Activated naive CD4-positive, alpha-beta T cell treated with anti-CD3 and anti-CD28 coated beads, Interleukin-2, amount 50 U/mL, for 16 hours (primary cell): ENCODE results near the gene NR4A2.

Source experiments
- DNase-seq: peaks from one replicate; pipeline ENCODE4 v3.0.0-alpha.2; 2020

The NR4A2 gene

GRCh38 chr2:156339865-156340264 lies 7.3 kb upstream of the NR4A2 start:
- DNase-seq = no peak

- no peak for DNase-seq
These were observed 6.8 kb upstream of the NR4A2 start for GRCh38 chr2:156339110-156339847.

GRCh38 chr2:156338578-156338977 lies 6.1 kb upstream of the NR4A2 start:
- DNase-seq = no peak

- peak; percentile 85 for DNase-seq
These were observed 2.3 kb upstream of the NR4A2 start for GRCh38 chr2:156334496-156335478.

- DNase-seq = peak; percentile 60
These were observed 1.5 kb upstream of the NR4A2 start for GRCh38 chr2:156333951-156334495.

DNA sequence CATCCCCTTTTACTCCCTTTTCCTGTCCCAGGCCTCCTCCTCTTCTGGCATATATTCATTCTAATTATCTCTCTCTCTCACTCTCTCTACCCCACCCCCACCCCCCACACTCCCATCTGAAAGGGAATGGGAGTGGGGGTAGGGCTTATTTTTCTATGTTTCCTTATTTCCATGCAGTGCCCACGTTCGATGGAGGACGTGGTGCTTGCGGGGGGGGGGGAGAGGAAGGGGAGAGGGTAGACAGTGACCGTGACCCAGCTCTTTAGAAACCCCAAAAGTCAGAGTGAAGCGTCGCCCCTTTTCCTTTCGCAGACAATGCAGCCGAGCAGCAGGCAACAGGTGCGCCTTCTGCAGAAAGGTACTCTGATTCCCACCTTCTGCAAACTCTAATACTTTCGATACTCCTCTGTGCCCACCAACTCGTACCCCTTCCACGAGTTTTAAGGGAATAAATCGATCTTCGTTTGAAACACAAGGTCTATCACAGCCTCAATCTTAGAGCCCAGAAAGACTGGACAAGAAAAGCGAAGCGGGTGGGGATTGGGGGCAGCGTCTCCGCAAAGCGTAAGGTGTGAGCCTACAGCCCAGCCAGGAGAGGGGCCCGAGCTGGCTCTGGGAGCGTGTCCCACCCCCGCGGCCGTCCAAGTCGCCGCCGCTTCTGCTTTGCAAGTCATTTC lies 891 bp upstream of the NR4A2 start:
- no peak for DNase-seq

GRCh38 chr2:156332284-156332533 lies 312 bp downstream of the NR4A2 start:
- no peak for DNase-seq

DNA sequence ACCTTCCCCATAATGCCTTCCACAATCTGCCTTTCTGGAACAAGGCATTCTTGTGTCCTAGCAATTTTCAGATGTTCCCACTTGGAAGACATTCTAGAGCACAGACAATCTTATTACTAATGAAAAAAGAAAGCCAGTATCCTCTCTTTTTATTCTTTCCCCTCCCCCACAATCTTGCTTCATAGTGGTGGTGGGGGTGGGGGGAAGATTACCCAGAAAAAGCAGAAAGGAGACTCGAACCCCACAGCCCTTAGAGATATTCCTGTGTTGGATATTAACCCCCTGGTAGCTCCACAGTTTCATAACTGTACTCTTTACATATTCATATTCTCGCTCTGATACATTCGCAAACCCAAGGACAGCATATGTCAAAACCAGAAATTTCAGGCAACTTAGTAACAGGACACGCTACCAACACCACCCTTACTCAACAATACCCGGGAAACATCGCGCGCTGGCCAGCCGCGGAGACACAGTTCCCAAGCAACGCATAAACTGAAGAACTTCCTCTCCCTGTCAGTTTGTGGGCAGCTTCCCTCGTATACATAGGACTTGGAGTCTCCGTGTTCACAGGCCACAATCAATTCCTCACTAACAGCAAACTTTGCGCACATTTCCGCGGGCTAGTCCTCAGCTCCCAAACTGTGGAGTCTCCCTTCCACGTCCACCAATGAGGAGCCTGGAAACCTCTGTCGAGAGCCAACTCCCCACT lies 793 bp downstream of the NR4A2 start:
- peak; percentile 29 for DNase-seq

- DNase-seq = no peak
These were observed 2.4 kb downstream of the NR4A2 start for GRCh38 chr2:156329927-156330726.

DNA sequence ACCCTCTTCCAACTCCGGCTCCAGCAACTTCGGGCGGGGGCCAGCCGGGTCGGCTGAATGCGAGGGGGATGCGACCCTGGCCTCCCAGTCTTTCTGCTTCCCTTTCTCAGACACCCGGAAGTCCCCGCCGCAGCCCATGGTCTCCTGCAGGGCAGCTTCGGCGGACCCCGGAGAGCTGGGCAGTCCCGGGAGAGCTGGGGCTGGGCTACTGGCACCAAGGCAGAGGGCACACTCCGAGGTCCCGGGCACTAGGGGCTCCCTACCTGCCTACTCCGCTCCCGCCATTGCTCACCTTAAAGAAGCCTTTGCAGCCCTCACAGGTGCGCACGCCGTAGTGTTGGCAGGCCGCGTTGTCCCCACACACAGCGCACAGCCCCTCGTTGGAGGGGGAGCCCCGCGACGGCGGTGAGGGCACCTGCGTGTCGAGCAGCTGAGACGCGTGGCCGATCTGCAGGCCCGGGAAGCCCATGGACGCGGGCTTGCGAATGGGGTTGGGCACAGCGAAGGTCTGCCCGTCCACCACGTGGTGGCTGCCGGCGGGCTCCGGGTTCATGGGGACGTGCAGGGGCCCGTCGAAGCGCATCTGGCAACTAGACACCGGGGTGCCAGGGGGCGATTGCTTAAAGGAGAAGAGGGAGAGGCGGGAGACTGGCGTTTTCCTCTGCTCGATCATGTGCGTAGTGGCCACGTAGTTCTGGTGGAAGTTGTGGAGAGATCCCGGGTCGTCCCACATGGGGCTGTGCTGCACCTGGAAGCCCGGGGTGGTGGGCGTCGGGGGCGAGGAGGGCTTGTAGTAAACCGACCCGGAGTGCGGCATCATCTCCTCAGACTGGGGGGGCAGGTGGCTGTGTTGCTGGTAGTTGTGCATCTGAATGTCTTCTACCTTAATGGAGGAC lies 3.2 kb downstream of the NR4A2 start:
- no peak for DNase-seq

DNA sequence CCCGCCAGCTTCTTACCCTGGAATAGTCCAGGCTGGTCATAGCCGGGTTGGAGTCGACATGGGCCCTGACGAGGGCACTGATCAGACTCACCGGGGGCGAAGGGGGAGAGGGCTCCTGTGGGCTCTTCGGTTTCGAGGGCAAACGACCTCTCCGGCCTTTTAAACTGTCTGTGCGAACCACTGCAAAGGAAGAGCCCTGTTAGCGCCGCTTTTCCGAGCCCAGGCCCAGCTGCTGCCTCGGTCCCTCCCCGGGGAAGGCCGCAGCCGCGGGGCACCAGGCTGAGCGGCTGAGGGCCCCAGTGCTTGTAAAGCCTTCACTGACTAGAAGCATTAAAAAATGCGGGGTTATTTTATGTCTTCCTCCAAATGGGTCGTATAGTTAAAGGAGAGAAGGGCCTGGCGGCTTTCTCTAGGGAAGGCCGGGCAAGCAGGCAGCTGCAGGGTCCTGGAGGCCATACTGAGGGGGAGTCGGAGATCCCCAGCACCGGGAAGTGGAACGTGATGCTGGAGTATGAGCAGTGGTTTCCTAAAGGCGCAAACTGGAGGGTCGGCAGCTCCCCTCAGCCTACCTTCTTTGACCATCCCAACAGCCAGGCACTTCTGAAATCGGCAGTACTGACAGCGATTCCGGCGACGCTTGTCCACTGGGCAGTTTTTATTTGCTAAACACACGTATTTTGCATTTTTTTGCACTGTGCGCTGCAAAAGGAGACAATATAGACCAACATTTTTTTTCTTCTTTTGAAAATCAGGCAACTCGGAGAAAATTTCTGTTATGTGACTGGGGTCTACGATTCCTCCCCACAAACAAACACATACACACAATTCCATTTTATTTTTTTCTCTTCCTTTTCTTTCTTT lies 4.5 kb downstream of the NR4A2 start:
- no peak for DNase-seq

- no peak for DNase-seq
These were observed 5.9 kb downstream of the NR4A2 start for GRCh38 chr2:156326526-156327095.

DNA sequence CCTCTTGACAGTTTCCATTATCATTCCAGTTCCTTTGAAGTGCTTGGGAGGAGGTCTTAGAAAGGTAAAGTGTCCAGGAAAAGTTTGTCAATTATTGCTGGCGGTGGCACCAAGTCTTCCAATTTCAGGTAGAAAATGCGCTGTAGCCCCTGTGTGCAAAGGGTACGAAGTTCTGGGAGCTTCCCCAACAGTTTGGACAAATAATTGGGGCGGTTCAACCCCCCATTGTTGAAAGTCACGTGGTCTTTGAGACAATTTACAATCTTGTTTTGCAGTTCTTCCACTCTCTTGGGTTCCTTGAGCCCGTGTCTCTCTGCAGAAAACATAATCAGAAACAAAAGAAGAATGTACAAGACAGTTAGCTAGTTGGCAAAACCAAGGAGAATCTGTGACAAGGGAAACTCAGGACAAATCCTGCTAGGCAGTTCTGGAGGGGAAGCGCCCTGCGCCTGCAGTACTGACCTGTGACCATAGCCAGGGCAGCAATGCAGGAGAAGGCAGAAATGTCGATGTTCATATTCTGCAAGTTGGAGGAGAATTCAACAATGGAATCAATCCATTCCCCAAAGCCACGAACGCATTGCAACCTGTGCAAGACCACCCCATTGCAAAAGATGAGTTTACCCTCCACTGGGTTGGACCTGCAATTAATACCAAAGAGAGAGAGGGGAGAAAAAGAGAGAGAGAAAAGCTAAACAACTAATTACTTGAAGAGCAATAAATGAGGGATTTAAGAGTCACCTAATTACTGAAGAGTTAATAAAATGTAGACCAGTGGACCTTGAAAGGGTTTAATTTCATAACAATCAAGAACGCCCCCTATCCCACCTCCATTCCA lies 6.6 kb downstream of the NR4A2 start:
- DNase-seq = no peak

DNA sequence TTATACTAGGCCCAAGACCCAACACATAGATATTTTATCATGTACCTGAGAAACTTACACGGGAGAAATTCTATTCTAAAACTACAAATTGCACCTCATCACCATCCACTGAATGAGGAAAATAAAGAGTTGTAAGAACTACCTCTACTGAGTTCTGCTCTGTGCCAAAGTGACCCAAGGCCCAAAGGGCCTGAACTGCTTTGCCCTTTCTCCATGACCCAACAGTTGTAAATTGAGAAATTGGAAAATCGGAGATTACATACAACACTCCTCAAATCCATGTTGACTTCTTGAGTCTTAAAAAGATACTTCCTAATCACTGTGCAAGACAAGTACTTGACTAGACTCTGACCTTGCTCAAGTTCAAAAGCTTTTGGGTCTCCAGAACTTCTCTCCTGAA lies 8.8 kb downstream of the NR4A2 start:
- no peak for DNase-seq

GRCh38 chr2:156322686-156323231 lies 9.8 kb downstream of the NR4A2 start:
- DNase-seq = no peak

DNA sequence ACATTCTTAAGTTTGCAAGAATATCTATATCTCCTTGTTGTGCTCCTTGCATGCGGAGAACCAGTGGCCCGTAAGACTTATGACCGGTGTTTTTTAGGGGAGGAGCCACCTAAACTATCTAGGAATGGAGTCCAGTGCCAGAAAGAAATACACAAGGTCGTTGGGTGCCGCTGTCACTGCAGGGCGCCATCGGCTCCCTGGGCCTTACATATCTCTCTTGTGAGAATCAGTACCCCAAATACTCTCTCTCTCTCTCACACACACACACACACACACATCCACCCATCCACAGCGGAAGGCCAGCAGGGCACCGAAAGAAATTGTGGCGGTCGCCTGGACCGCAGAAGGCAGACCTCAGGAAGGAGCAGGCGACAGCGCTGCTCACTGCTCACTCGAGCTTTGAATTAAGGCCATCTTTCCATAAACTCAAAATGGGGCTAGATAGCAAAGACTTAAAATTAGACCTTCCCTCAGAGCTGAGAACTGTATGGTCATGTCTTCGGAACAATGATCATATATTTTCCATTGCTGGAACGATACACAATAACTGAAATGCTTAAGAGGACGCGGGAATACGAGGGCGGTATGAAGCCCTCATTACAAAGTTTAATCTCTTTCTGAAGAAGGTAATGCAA lies 10.4 kb downstream of the NR4A2 start:
- DNase-seq = no peak

- peak; percentile 33 for DNase-seq
These were observed 11.1 kb downstream of the NR4A2 start for GRCh38 chr2:156321243-156321904.
